CD4-positive, alpha-beta T cell treated with Interleukin-12 subunit alpha and Interleukin-12 subunit beta, for 1 hour (primary cell): ENCODE data around the gene STON2.

Experiments used
- DNase-seq: peaks from one replicate; pipeline ENCODE4 v3.0.0-alpha.2; 2020

STON2 gene

GRCh38 chr14:81219210-81219758, 180.8 kb downstream of the STON2 start:
- DNase-seq, result peak; percentile 97

GRCh38 chr14:81211844-81212243, 188.3 kb downstream of the STON2 start:
- DNase-seq, result peak; percentile 56
